CD4-positive, alpha-beta memory T cell (primary cell): ENCODE results near the gene PLXNA4. TPM values are rescaled to one million over a fixed set of nuclear protein-coding genes. Genes with fewer than 3 reads are reported as not detected.

Source experiments
- CTCF ChIA-PET: fragments of 350-600 bp; sonication (Branson Sonifier 250); formaldehyde crosslinking; loops from one replicate; lab custom pipeline; 2021; ENCODE audit warnings: inconsistent platforms; ENCODE audit not compliant: partially characterized antibody; lab: Charles Lee
- POLR2A ChIA-PET: fragments of 350-600 bp; sonication (Branson Sonifier 250); formaldehyde crosslinking; loops from one replicate; lab custom pipeline; 2021; ENCODE audit not compliant: partially characterized antibody; lab: Charles Lee
- DNase-seq, 5 donors: peaks; one replicate each; pipeline versions ENCODE4 v3.0.0 to v3.0.0-alpha.2; 2020 to 2022; ENCODE audit warnings: mixed read lengths in 1 of 5
- H3K27ac ChIP-seq: one replicate; pipeline ENCODE4 v1.7.0; 2013; ENCODE audit warnings: low read depth, low read length
- H3K27me3 ChIP-seq: 2 replicates; pipeline ENCODE4 v1.7.0; 2013; ENCODE audit warnings: mild to moderate bottlenecking, low read length, moderate library complexity; ENCODE audit not compliant: insufficient read depth
- H3K36me3 ChIP-seq: 2 replicates; pipeline ENCODE4 v1.7.0; 2013; ENCODE audit warnings: mild to moderate bottlenecking, low read length, moderate library complexity; ENCODE audit not compliant: insufficient read depth
- H3K4me1 ChIP-seq: 2 replicates; pipeline ENCODE4 v1.7.0; 2013; ENCODE audit warnings: mild to moderate bottlenecking, low read length, moderate library complexity; ENCODE audit not compliant: insufficient read depth
- H3K4me3 ChIP-seq, 2 donors: one replicate each; pipeline ENCODE4 v1.7.0; 2013; ENCODE audit warnings: low read length in 2 of 2, mild to moderate bottlenecking in 1 of 2
- H3K9me3 ChIP-seq, 2 donors: one replicate each; pipeline ENCODE4 v1.7.0; 2013; ENCODE audit warnings: low read length in 2 of 2, control low read depth in 1 of 2; ENCODE audit not compliant: control insufficient read depth in 1 of 2
- H3K27ac Mint-ChIP-seq, 7 donors: one replicate each; pipeline ENCODE4 v1.8.0; 2020 to 2021; ENCODE audit warnings: mixed read lengths in 7 of 7, mild to moderate bottlenecking in 6 of 7, inconsistent platforms in 3 of 7, moderate library complexity in 3 of 7
- H3K27me3 Mint-ChIP-seq, 2 donors: one replicate each; pipeline ENCODE4 v1.8.0; 2020 to 2021; ENCODE audit warnings: mixed read lengths in 2 of 2
- H3K36me3 Mint-ChIP-seq, 2 donors: one replicate each; pipeline ENCODE4 v1.8.0; 2020 to 2021; ENCODE audit warnings: mixed read lengths in 2 of 2, inconsistent platforms in 1 of 2, mild to moderate bottlenecking in 1 of 2
- H3K4me1 Mint-ChIP-seq, 4 donors: one replicate each; pipeline ENCODE4 v1.8.0; 2020 to 2021; ENCODE audit warnings: mixed read lengths in 4 of 4, mild to moderate bottlenecking in 1 of 4
- H3K4me3 Mint-ChIP-seq, 8 donors: one replicate each; pipeline ENCODE4 v1.8.0; 2020 to 2021; ENCODE audit warnings: mixed read lengths in 8 of 8, mild to moderate bottlenecking in 7 of 8, moderate library complexity in 6 of 8, inconsistent platforms in 3 of 8
- H3K9me3 Mint-ChIP-seq, 8 donors: one replicate each; pipeline ENCODE4 v1.8.0; 2020 to 2021; ENCODE audit warnings: mixed read lengths in 8 of 8, mild to moderate bottlenecking in 5 of 8, inconsistent platforms in 3 of 8, moderate library complexity in 1 of 8
- intact Hi-C: fragments of 100-400 bp; cut with micrococcal nuclease; formaldehyde crosslinking; loops from one replicate; pipeline ENCODE4 v1.15.1; 2023
- polyA plus RNA-seq, 2 donors: library from polyadenylated mRNA; unstranded; fragments of 300-500 nt; fragmentation: Illumina TruSeq; gene quantifications; one replicate each; pipeline ENCODE4 v1.2.3, GENCODE V29; 2021
- total RNA-seq, 2 experiments: library from RNA; stranded (reverse); gene quantifications; one replicate each; pipeline ENCODE4 v1.2.3, GENCODE V29; 2021

PLXNA4 gene
- total and polyA plus RNA-seq, 4 experiments from 2014 or later = 0.06 to 0.94 (median 0.58) TPM

DNA sequence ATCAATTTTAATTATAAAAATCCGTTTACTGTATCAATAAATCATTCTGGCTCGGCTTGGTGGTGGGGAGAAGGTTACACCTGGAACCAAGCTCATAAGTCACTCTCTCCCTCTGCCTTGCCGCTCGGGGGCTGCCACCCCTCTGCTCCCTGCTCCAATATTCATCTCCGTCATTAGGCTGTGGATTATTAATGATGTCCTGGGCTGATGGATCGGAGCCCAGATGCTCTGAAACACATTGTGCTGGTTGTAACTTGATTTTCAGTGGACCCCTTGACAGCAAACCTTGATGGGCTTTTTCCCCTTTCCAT, 314.2 kb downstream of the PLXNA4 start:
- Histone ChIP-seq H3K36me3 (no peaks in the 10 kb centered on the region), H3K4me3 (no peak overlapping the region), H3K27ac (no peak overlapping the region), H3K9me3 (no peaks in the 10 kb centered on the region), H3K27me3 (no peaks in the 10 kb centered on the region), H3K4me1 (no peaks in the 10 kb centered on the region)
- H3K27ac Mint-ChIP-seq = no peak overlapping the region
- H3K36me3 Mint-ChIP-seq = no peaks in the 10 kb centered on the region
- CTCF ChIA-PET = no interaction called here
- no peak for DNase-seq
- H3K4me1 Mint-ChIP-seq = no peaks in the 10 kb centered on the region
- no peak overlapping the region for H3K4me3 Mint-ChIP-seq
- intact Hi-C loops = no loop called here
- POLR2A ChIA-PET = no interaction called here
- no peaks in the 10 kb centered on the region for H3K9me3 Mint-ChIP-seq
- peaks cover 0 to 3% of the 10 kb centered on the region in 2 donors for H3K27me3 Mint-ChIP-seq

DNA sequence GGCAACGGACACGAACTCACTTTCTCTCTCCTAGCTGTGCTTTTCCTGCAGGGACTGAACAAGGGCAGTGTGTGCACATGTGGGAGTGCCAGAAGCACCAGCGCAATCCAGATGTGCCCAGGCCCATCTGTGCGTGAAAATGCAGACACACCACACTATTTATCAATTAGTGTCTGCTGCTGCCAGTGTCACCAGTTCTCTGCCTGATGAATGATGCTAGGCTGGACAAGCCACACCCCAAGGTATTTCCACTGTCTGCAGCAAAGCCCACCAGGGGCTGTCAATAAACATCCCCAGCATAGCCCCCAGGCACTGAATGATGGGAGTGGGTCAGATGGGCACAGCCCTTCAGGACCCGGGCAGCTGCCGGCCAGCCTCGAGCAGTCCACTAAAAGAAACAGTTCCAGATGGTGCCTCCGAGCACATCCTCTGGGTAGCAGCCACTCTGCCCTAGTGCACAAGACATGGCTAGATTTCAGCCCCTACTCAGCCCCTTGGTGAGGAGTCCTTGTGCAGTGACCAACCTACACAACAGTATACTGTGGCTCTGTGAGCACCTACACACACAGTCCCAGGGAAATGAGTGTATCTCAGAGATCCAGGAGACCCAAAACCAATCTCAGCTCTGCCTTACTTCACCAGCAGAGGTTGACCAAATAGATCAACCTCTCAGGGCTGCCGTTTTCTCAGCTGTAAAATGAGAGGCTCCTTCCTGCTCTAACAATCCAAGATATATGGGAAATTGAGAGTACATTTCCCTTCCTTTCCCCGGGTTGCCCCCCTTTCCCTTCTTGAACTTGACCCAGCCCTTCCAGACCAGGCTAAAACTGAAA, 314.7 kb downstream of the PLXNA4 start:
- DNase-seq = no peak
- peaks cover 1 to 3% of the 10 kb centered on the region in 2 donors for H3K27me3 Mint-ChIP-seq
- H3K27me3 ChIP-seq = no peaks in the 10 kb centered on the region
- no peaks in the 10 kb centered on the region for H3K36me3 Mint-ChIP-seq
- H3K4me1 ChIP-seq = no peaks in the 10 kb centered on the region
- H3K9me3 Mint-ChIP-seq = no peaks in the 10 kb centered on the region
- intact Hi-C loops = no loop called here
- H3K9me3 ChIP-seq = no peaks in the 10 kb centered on the region
- no peak overlapping the region for H3K4me3 ChIP-seq
- no peak overlapping the region for H3K27ac Mint-ChIP-seq
- no peak overlapping the region for H3K27ac ChIP-seq
- ChIA-PET CTCF (interaction anchor here (0.5 kb wide), 1 partner anchor 81 kb away, joined by 3 read pairs; no protein-coding TSS in a partner anchor), POLR2A (no interaction called here)
- H3K36me3 ChIP-seq = no peaks in the 10 kb centered on the region
- no peak overlapping the region for H3K4me3 Mint-ChIP-seq
- H3K4me1 Mint-ChIP-seq = no peaks in the 10 kb centered on the region

DNA sequence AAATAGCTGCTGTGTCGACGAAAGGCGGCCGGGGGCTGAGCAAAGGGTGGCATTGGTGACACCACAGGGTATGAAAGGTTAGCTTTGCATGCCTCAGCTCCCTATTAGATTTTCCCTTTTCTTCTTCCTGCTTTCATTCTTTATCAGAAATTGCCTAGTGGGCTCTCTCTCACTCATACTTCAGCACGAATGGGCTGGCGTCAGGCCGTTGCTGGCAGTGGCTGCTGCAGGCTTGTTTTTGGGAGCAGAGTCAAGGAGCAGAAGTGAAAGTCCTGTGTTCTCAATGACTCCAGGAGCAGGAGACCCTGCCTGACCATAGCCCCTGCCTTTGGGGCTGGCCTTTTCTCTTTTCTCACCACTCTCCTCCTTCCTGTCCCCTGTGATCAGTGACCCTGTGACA, 318.0 kb downstream of the PLXNA4 start:
- ChIA-PET CTCF (no interaction called here), POLR2A (no interaction called here)
- no peak overlapping the region for H3K4me3 ChIP-seq
- Mint-ChIP-seq H3K27me3 (peaks cover 3 to 5% of the 10 kb centered on the region in 2 donors), H3K4me1 (no peaks in the 10 kb centered on the region), H3K36me3 (no peaks in the 10 kb centered on the region), H3K4me3 (no peak overlapping the region), H3K9me3 (no peaks in the 10 kb centered on the region), H3K27ac (no peak overlapping the region)
- H3K27me3 ChIP-seq = no peaks in the 10 kb centered on the region
- H3K9me3 ChIP-seq = no peaks in the 10 kb centered on the region
- H3K4me1 ChIP-seq = no peaks in the 10 kb centered on the region
- no peak for DNase-seq
- intact Hi-C loops = no loop called here
- H3K36me3 ChIP-seq = no peaks in the 10 kb centered on the region
- no peak overlapping the region for H3K27ac ChIP-seq

DNA sequence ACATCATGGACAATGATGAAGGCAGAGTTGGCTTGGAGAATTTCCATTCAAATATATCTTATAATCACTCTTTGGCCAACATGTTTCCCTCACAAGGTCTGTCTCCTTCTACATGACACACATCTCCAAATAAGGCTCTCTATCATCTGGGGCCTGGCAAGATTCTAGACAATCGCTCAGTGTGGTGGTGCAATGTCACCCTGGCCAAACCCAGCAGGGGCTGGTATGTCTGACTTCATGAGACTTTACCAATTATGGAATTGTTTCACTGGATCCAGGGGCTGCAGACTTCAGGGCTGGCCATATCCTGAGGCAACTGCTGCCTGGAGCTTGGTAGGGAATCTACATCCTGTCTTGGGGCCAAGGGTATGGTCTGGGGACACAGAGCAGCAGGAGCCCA, 319.0 kb downstream of the PLXNA4 start:
- H3K4me3 Mint-ChIP-seq = no peak overlapping the region
- DNase-seq = no peak
- no peaks in the 10 kb centered on the region for H3K36me3 ChIP-seq

DNA sequence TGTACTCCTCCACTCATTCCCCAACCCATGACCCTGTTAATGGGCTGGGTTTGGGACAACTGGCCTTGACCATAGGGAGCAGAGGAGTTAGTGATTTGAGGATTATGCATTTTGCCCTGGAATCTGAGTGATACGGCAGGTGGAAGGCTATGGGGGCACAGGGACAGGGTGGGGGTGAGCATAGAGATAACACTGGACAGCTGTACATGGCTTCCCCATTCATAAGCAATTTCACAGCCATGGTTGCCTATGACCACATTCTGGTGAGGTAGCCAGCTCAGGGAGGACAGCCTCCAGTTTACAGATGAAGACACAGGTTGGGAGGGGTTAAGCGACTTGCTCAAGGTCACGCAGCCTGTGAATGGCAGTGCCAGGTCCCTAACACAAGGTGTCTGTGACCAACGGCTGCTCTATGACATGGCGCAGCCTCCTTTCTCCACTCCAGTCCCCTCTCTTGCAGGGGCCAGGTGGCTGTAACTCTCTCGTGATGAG, 319.5 kb downstream of the PLXNA4 start:
- Mint-ChIP-seq H3K36me3 (no peaks in the 10 kb centered on the region), H3K27ac (no peak overlapping the region), H3K9me3 (no peaks in the 10 kb centered on the region), H3K4me1 (no peaks in the 10 kb centered on the region), H3K27me3 (peaks cover 3 to 5% of the 10 kb centered on the region in 2 donors), H3K4me3 (peak overlapping the region in 1 of 8 donors; percentile 71)
- CTCF ChIA-PET = no interaction called here
- H3K27me3 ChIP-seq = no peaks in the 10 kb centered on the region
- no peaks in the 10 kb centered on the region for H3K9me3 ChIP-seq
- intact Hi-C loops = no loop called here
- no peaks in the 10 kb centered on the region for H3K4me1 ChIP-seq
- H3K4me3 ChIP-seq = no peak overlapping the region
- POLR2A ChIA-PET = no interaction called here
- no peak overlapping the region for H3K27ac ChIP-seq
- DNase-seq = no peak
- no peaks in the 10 kb centered on the region for H3K36me3 ChIP-seq

More for the DNA sequence above, 319.0 kb downstream of the PLXNA4 start:
- ChIA-PET POLR2A (no interaction called here), CTCF (no interaction called here)
- H3K27me3 ChIP-seq = no peaks in the 10 kb centered on the region
- Mint-ChIP-seq H3K27ac (no peak overlapping the region), H3K36me3 (no peaks in the 10 kb centered on the region), H3K4me1 (no peaks in the 10 kb centered on the region), H3K27me3 (peaks cover 3 to 5% of the 10 kb centered on the region in 2 donors), H3K9me3 (no peaks in the 10 kb centered on the region)
- no peaks in the 10 kb centered on the region for H3K9me3 ChIP-seq
- no peaks in the 10 kb centered on the region for H3K4me1 ChIP-seq
- intact Hi-C loops = no loop called here
- H3K4me3 ChIP-seq = no peak overlapping the region
- no peak overlapping the region for H3K27ac ChIP-seq

DNA sequence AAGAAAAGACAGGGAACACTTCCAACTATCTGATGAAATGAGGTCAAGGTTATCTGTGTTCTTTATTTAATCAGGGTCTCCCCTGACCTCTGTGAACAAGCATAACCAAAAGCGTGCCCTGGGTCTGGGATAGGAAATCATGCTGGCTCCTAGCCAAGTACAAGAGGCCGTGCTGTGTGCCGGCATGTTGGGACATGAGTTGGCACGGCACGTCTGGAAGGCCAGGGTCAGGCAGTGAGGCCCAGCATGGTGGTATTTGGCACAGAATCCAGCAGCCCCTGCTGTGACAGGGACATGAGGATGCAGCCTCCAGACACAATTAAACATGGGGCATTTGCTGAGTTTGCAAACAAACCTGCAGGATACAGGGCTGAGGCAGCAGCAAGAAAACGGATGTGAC, 320.4 kb downstream of the PLXNA4 start:
- CTCF ChIA-PET = no interaction called here
- no peaks in the 10 kb centered on the region for H3K27me3 ChIP-seq
- Mint-ChIP-seq H3K4me3 (no peak overlapping the region), H3K4me1 (no peaks in the 10 kb centered on the region), H3K9me3 (no peaks in the 10 kb centered on the region), H3K27ac (no peak overlapping the region), H3K27me3 (peaks cover 3 to 6% of the 10 kb centered on the region in 2 donors), H3K36me3 (no peaks in the 10 kb centered on the region)
- no peaks in the 10 kb centered on the region for H3K36me3 ChIP-seq
- no peak overlapping the region for H3K4me3 ChIP-seq
- no peak for DNase-seq
- no peaks in the 10 kb centered on the region for H3K9me3 ChIP-seq
- no peaks in the 10 kb centered on the region for H3K4me1 ChIP-seq
- POLR2A ChIA-PET = no interaction called here
- intact Hi-C loops = no loop called here
- H3K27ac ChIP-seq = no peak overlapping the region

DNA sequence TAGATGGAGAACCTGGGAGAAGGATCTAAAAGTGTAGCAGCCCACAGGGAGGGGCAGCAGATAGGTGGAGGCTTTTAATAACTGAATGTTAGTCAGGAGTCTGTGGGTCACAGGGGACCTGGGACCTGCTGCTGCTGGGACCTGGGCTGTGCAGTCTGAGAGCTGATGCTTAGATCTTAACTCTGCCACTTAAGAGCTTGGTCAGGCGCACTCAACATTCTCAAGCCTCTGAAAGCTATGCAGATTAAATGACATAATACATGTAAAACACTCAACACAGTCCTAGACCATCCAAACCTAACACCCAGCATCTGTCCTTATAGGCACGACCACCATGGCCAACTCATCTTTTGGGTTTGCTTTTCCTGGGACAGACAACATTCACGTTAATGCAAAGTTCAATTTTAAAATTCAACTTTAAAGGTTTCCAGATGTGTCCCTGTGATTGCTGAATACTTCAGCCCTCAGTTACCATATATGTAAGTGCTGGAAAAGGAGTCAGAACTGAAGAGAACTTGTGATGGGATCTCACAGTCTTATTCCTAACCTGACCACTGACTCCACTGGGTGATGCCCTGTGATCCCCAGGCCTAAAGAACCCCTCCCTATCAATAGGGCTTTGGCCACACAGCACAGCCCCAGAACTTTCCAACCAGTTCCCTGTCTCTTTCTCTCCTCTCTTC, 321.0 kb downstream of the PLXNA4 start:
- no peaks in the 10 kb centered on the region for H3K27me3 ChIP-seq
- no peak overlapping the region for H3K4me3 ChIP-seq
- Mint-ChIP-seq H3K27me3 (peaks cover 4 to 6% of the 10 kb centered on the region in 2 donors), H3K4me1 (no peaks in the 10 kb centered on the region), H3K4me3 (no peak overlapping the region), H3K27ac (no peak overlapping the region), H3K9me3 (no peaks in the 10 kb centered on the region), H3K36me3 (no peaks in the 10 kb centered on the region)
- POLR2A ChIA-PET = no interaction called here
- no peak for DNase-seq
- no peaks in the 10 kb centered on the region for H3K9me3 ChIP-seq
- intact Hi-C loops = no loop called here
- no peaks in the 10 kb centered on the region for H3K4me1 ChIP-seq
- no peak overlapping the region for H3K27ac ChIP-seq
- H3K36me3 ChIP-seq = no peaks in the 10 kb centered on the region
- CTCF ChIA-PET = no interaction called here
